Left lung (tissue), 10 donors: ENCODE data around the gene MIOX. TPM values are rescaled to one million over a fixed set of nuclear protein-coding genes. Genes with fewer than 3 reads are reported as not detected.

Experiments
- ATAC-seq: fragments of 200-7000 bp; cut with Tn5 transposase; one replicate; pipeline ENCODE4 v1.9.1; 2020; ENCODE audit warnings: moderate library complexity
- DNase-seq, 4 donors: peaks; one replicate each; pipeline ENCODE4 v3.0.0-alpha.2; 2013 to 2020
- H3K27ac ChIP-seq, 2 donors: fragments of 200-600 bp; sonication (generic) in 1 of 2; one replicate each; pipeline versions ENCODE4 v1.5.0 to v1.8.0; 2020 to 2021
- H3K27me3 ChIP-seq, 2 donors: fragments of 200-600 bp; sonication (generic) in 1 of 2; one replicate each; pipeline versions ENCODE4 v1.5.0 to v1.8.0; 2020 to 2021
- H3K36me3 ChIP-seq, 2 donors: fragments of 200-600 bp; sonication (generic) in 1 of 2; one replicate each; pipeline versions ENCODE4 v1.5.0 to v1.8.0; 2020 to 2021
- H3K4me1 ChIP-seq, 2 donors: fragments of 200-600 bp; one replicate each; pipeline ENCODE4 v1.8.0; 2021
- H3K4me3 ChIP-seq, 2 donors: fragments of 200-600 bp; sonication (generic) in 1 of 2; one replicate each; pipeline versions ENCODE4 v1.5.0 to v1.8.0; 2020 to 2021; ENCODE audit warnings: mild to moderate bottlenecking in 1 of 2
- H3K9me3 ChIP-seq, 2 donors: fragments of 200-600 bp; sonication (generic) in 1 of 2; one replicate each; pipeline versions ENCODE4 v1.5.0 to v1.8.0; 2020 to 2021
- intact Hi-C, 2 donors: fragments of 100-400 bp; cut with DNase I; formaldehyde crosslinking; loops; one replicate each; pipeline versions ENCODE4 v1.11.2 to v1.14.2; 2022
- polyA plus RNA-seq, 6 donors: library from polyadenylated mRNA; unstranded; fragments of 120-200 nt; gene quantifications; one replicate each; pipeline ENCODE4 v1.2.1, GENCODE V29; 2013; ENCODE audit not compliant: insufficient read length in 6 of 6
- total RNA-seq, 2 donors: library from RNA; stranded (reverse); fragmentation: NEBNext Ultra II Directional; extraction: Animal tissue kit (Norgen Biotek cat#: 25700); gene quantifications; one replicate each; pipeline ENCODE4 v1.2.1, GENCODE V29; 2021
- TF ChIP-seq, protein P1 (sequence below), 2 donors: fragments of 200-600 bp; sonication (generic) in 1 of 2; IDR thresholded peaks; one replicate each; pipeline versions ENCODE4 v1.5.0 to v1.8.0; 2021; ENCODE audit warnings: antibody characterized with exemption in 2 of 2
- donor health status: DM: no; HTN: yes; CAD: no.
- donor health status: DM: no; HTN: no; CAD: no.

Gene MIOX
- total and polyA plus RNA-seq, 8 donors: 0.12 to 0.27 (median 0.15) TPM; not detected in 3

DNA sequence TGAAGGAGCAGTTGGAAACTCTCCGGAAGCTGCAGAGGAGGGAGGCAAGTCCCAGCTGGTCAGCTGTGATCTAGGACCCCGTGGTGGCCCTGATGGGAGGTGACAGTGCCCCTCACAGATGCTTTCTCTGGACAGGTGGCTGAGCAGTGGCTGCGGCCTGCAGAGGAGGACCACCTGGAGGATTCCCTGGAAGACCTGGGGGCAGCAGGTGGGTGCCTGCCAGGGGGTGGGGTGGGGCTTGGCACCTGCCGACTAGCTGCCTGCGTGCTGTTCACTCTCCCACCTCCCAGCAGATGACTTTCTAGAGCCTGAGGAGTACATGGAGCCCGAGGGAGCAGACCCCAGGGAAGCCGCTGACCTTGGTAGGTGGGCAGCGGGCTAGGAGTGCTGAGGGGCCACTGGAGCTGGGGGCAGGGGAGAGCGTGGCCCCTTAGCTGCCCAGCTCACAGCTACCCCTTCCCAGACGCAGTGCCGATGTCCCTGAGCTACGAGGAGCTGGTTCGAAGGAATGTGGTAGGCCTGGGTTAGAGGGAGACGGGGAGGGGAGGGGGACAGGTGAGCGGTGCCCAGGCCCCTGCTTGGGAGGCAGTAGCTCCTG lies 35.6 kb downstream of the MIOX start:
- no peak for ATAC-seq
- no peak for DNase-seq
- intact Hi-C loops: no loop called here
- peaks cover 19 to 26% of the 10 kb centered on the region in 2 donors for H3K4me1 ChIP-seq
- peaks cover 0 to 72% of the 10 kb centered on the region in 2 donors for H3K36me3 ChIP-seq
- no peaks in the 10 kb centered on the region for H3K9me3 ChIP-seq
- no peak overlapping the region for H3K27ac ChIP-seq
- TF ChIP-seq, protein P1, sequence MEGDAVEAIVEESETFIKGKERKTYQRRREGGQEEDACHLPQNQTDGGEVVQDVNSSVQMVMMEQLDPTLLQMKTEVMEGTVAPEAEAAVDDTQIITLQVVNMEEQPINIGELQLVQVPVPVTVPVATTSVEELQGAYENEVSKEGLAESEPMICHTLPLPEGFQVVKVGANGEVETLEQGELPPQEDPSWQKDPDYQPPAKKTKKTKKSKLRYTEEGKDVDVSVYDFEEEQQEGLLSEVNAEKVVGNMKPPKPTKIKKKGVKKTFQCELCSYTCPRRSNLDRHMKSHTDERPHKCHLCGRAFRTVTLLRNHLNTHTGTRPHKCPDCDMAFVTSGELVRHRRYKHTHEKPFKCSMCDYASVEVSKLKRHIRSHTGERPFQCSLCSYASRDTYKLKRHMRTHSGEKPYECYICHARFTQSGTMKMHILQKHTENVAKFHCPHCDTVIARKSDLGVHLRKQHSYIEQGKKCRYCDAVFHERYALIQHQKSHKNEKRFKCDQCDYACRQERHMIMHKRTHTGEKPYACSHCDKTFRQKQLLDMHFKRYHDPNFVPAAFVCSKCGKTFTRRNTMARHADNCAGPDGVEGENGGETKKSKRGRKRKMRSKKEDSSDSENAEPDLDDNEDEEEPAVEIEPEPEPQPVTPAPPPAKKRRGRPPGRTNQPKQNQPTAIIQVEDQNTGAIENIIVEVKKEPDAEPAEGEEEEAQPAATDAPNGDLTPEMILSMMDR (IDR thresholded peaks at IDR 0.05): no peak
- H3K27me3 ChIP-seq: no peaks in the 10 kb centered on the region
- no peak overlapping the region for H3K4me3 ChIP-seq

DNA sequence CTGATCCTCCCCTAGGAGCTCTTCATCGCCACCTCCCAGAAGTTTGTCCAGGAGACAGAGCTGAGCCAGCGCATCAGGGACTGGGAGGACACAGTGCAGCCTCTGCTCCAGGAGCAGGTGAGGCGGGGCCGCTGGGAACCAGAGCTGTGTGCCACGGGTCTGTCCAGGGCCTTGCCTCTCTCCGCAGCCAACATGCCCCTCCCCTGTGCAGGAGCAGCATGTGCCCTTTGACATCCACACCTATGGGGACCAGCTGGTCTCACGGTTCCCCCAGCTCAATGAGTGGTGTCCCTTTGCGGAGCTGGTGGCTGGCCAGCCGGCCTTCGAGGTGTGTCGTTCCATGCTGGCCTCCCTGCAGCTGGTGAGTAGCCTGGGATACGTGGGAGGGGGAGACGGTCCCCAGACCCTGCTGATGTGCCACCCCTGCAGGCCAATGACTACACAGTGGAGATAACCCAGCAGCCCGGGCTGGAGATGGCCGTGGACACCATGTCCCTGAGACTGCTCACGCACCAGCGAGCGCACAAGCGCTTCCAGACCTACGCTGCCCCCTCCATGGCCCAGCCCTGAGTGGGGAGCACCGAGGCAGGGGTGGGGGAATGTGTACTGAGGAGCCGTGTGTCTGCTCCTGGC lies 36.3 kb downstream of the MIOX start:
- DNase-seq (peak in 1 of 4 donors; percentile 73), ATAC-seq (no peak)
- Histone ChIP-seq H3K4me1 (peaks cover 19 to 32% of the 10 kb centered on the region in 2 donors), H3K4me3 (no peak overlapping the region), H3K36me3 (peaks cover 0 to 70% of the 10 kb centered on the region in 2 donors), H3K9me3 (no peaks in the 10 kb centered on the region), H3K27me3 (no peaks in the 10 kb centered on the region), H3K27ac (no peak overlapping the region)
- intact Hi-C loops: no loop called here
- TF ChIP-seq, protein P1 (IDR thresholded peaks at IDR 0.05): no peak

DNA sequence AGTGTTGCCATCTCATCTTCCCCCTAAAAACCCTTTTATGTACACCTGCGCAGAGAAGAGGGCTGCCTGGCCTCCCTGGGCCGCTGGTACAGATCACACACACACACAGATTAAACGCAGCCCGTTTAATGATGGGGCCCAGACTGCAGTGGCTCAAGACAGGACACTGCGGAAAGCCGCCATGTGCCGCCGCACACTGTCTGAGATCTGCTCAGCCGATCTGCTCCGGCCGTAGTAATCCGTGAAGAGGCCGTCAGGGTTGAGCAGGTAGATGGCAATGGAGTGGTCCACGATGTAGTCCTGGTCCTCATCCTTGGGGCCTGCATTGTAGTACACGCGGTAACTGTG lies 36.8 kb downstream of the MIOX start:
- ATAC-seq: no peak
- peak in 1 of 4 donors; percentile 63 for DNase-seq
- intact Hi-C loops: no loop called here
- H3K4me3 ChIP-seq: no peak overlapping the region
- peaks cover 0 to 70% of the 10 kb centered on the region in 2 donors for H3K36me3 ChIP-seq
- no peaks in the 10 kb centered on the region for H3K9me3 ChIP-seq
- TF ChIP-seq, protein P1 (IDR thresholded peaks at IDR 0.05): no peak
- H3K27me3 ChIP-seq: no peaks in the 10 kb centered on the region
- H3K4me1 ChIP-seq: peaks cover 19 to 37% of the 10 kb centered on the region in 2 donors
- no peak overlapping the region for H3K27ac ChIP-seq

DNA sequence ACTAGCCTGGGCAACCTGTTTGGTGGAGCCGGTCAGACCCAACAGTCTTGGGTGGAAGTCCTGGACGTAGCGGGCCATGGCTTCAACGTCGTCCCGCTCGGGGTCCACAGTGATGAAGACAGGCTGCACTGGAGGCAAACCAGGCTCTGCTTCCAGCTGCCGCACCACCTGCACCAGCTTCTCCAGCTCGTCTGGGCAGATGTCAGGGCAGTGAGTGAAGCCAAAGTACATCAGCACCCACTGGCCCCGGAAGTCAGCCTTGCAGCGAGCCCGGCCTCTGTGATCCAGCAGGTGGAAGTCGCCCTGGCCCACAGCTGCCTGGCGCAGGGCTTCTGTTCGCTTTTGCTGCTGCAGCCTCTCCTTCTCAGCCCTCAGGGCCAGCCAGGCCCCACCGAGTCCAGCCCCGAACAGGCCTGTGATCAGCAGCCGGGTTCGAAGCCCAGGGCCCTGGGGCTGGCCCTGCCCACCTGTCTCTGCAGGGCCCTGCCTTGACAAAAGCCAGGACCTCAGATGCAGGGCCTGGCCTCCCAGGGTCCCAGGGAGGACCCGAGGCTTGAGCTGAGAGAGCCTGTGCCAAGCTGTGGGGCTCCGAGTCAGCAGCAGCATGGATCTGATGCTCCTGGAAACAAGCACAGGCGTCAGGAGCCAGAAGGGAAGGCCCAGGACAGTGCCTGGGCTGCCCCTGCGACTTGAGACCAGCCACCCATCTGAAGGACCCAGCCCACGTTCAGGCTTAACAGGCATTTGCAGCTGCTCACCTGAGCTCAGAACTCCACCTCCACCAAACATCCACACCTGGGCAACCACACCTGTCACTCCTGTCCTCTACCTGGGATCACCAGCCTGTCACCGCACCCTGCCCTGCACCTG lies 37.4 kb downstream of the MIOX start:
- Histone ChIP-seq H3K27me3 (no peaks in the 10 kb centered on the region), H3K4me1 (peaks cover 19 to 43% of the 10 kb centered on the region in 2 donors), H3K36me3 (peaks cover 0 to 70% of the 10 kb centered on the region in 2 donors), H3K27ac (peak overlapping the region; percentile 99), H3K9me3 (no peaks in the 10 kb centered on the region), H3K4me3 (peak overlapping the region; percentile 85 to 86)
- TF ChIP-seq, protein P1 (IDR thresholded peaks at IDR 0.05): no peak
- ATAC-seq (no peak), DNase-seq (peak in 1 of 4 donors; percentile 79)
- intact Hi-C loops: no loop called here

DNA sequence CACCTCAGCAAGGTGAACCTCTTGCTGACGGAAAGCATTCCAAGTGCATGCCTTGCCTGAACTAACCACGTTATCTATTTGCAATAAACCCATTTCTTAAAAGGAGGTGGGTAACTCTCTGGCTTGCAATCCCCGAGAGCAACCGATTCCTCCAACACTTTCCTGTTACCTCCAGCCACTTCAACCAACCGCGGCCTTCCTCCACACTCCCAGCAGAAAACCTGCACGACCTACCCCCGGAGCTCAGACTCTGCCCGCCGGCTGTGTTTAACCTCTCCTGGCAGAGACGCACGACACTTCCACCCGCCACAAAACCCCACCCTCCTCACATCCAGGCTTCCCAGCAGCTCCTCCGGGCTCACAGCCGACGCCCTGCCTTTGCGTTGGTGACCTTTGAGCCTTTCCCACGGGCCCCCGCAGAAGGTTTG lies 38.0 kb downstream of the MIOX start:
- Histone ChIP-seq H3K4me3 (peak overlapping the region; percentile 85 to 86), H3K9me3 (no peaks in the 10 kb centered on the region), H3K27ac (peak overlapping the region; percentile 99), H3K4me1 (peaks cover 19 to 46% of the 10 kb centered on the region in 2 donors), H3K36me3 (peaks cover 0 to 67% of the 10 kb centered on the region in 2 donors), H3K27me3 (no peaks in the 10 kb centered on the region)
- no peak for DNase-seq
- TF ChIP-seq, protein P1 (IDR thresholded peaks at IDR 0.05): no peak
- intact Hi-C loops: no loop called here
- peak; percentile 0 for ATAC-seq
